ENCODE data around the gene RALY.

The RALY gene

GRCh38 chr20:34047010-34047687 is 53.4 kb downstream of the RALY start:
- DNase-seq (ENCODE audit: low read depth, low spot score): no peak

GRCh38 chr20:34047917-34048316 is 54.2 kb downstream of the RALY start:
- no peak for DNase-seq (ENCODE audit: low read depth, low spot score)

GRCh38 chr20:34049389-34049788 is 55.7 kb downstream of the RALY start:
- DNase-seq (ENCODE audit: low read depth, low spot score): no peak

DNA sequence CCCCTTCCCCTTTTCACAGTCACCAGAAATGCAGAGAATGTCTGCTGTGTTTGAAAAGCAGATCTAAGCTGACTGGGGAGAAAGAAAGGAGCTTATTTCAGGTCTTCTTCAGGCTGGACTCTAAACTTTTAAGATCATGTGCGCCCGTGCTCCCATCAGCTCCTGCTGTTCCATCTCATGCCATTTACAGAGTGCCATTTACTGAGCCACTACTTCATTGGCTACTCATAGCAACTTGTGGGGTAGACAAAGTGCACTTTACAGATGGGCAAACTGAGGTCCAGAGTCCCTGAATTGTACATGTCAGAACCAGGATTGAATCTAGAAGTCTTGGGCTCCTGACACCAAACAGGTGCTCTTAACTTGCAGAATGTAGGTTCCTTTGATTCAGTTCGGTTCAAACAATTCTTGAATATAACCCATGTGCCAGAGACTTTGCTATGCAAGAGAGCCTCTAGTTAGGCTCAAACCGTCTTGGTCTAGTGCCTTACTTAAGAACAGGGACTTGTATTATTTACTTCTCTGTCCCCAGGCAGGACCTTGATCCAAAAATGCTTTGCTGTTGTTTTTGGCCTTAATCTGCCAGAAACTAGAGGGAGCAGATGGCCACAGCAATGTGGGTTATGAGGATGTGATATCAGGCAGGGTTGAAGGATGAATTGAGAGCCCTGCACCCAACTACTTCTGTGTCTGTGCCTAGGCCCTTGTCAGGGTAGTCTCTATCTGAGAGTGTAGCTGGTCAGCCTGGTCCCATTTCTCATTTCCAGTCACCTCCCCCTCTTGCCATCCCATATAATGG is 56.4 kb downstream of the RALY start:
- peak; percentile 53 for DNase-seq (ENCODE audit: low read depth, low spot score)

DNA sequence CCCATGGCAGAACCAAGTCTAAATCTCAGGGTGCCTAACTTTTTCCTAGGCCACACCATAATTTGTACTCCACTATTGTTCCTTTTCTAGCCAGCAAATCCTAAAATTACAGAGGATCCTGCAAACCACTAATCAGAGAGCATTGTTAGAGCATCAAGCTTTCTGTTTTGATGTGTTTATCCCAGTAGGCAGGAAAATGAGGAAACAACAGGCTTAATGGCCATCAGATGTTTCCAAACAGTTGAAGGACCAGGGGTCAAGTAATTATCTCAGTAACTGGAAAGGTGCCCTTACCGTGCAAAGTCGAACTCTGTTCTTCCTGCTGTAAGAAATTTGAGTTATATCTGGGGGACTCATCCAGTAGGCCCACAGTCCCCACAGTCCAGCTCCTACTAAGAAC is 58.7 kb downstream of the RALY start:
- no peak for DNase-seq (ENCODE audit: low read depth, low spot score)

DNA sequence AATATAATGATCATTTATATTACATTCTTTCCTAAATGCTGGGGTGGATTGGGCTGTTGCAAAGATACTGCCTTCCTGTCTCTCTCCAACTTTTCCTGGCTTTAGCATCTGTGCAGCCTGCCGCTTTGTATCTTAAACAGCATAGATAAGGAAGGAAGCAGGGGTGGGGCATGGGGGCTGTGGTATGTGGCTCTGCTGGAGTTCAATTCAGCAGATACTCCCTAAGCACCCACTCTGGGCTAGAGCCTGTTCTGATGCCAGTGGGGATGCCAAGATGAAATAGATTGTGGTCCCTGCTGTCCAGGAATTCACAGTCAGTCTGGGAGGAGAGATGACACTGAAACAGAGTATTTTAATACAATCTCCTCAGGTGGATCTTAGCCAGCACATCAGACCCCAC is 61.6 kb downstream of the RALY start:
- no peak for DNase-seq (ENCODE audit: low read depth, low spot score)

- DNase-seq (ENCODE audit: low read depth, low spot score): no peak
Observed at GRCh38 chr20:34058831-34059230, 65.1 kb downstream of the RALY start.

DNA sequence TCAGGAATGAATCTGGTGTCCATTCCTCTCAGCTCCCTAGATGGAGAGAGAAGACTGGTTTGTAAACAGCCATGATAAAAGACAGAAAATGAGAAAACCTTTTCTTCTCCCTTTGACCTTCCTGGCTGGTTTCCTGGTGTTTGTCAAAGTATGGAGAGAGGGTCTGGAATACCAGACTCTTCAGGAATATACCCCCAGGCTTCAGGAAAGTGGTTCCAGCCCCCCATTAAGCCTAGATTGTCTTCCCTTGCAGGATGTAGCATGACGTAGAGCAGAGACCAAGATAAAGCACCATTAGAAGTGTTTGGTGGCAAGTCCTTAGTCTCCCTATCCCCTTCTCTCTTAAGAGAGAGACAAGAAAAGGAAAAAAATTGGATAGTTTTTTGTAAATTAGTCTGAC is 67.3 kb downstream of the RALY start:
- no peak for DNase-seq (ENCODE audit: low read depth, low spot score)

DNA sequence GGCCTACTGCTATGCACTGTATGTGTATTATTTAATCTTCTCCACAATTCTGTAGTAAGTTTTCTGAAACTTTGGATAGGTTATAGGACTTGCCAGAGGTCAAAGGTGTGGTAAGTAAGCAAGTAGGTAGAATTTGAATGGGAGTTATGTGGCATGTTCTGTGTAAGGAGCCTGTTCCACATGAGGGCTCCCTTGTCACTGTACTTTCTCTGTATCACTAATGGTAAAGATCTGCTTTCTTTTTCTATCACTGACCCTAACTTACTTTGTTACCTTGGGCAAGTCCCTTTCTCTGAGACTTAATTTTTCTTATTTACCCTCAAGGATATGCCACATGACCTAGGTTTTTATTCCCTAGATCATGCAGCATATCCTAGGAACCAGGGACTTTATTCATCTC is 68.0 kb downstream of the RALY start:
- no peak for DNase-seq (ENCODE audit: low read depth, low spot score)

DNA sequence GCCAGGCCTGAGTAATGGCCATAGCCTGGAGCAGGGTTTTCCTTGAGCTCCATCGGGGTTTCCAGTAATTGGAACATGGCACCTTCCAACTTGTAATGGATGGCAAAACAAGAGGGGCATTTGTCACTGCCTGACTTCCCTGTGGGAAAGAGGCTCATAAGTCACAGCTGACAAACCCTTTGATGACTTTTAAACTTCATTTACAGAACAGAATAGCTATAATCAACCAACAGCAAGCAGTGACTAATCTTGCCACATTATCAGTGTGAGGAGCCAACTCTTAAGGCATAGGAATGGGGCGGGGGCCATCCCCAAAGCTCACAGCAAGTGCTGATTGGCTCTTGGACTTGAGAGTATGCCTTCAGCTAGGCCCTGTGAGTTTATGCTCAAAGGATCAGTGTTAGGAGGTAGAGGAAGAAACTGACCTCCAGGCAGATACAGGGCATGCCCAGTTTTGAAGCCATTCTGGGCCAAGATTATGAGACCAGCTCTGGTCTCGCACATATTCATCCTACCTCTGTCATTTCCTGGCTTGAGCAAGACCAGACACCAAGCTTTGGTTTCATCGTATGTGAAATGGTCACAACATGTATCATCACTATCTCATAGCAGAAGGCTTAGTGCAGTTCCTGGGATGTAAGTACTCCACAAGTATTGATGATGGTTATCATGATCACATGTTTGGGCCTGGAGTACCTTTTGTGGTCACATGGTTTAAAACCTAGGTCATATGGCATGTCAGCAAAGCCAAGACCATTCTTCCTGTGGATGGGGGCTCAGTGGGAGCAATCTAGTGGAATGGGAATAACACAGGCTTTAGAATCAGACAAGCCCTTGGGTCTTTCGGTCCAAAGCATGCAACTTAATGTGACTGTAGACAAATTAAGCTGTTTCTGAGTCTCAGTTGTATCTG is 69.1 kb downstream of the RALY start:
- DNase-seq (ENCODE audit: low read depth, low spot score): peak; percentile 39

DNA sequence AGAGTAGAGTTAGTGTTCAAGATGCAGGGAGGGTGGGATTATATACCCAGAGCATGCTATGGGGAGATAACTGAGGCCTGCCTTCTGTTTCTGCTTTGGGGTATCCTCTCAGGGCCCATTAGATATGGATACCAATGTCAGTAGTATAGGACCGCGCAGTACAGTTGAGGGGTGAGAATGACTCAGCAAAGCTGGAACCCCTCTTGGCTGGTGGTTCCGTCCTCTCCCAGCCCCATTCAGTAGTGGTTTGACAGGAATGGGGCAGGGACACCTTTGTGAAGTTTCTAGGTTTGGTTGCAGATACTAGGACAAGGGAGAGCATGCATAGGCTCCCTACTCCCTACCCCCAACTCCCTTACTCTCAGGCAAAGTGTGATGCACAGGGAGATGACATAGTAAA is 70.6 kb downstream of the RALY start:
- no peak for DNase-seq (ENCODE audit: low read depth, low spot score)

DNA sequence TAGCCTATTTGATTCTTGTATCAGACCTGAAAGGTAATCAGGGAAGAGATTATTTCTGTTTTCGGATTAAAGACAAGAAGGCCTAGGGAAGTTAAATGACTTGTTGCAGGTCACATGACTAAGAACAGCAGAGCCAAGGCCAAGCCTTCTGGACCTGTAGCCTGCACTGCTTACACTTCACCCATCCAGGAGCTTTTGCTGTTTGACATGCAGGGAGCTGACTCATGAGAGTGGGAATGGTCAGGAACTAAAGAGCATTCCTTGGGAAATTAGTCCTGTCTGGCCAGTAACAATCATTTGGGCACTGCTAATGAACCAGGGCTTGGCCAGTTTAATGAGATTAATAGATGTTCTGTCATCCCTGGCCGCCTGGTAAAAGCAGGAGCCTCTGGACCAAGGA is 71.5 kb downstream of the RALY start:
- DNase-seq (ENCODE audit: low read depth, low spot score): peak; percentile 82

- DNase-seq (ENCODE audit: low read depth, low spot score): no peak
Observed at GRCh38 chr20:34066476-34067090, 72.9 kb downstream of the RALY start.

DNA sequence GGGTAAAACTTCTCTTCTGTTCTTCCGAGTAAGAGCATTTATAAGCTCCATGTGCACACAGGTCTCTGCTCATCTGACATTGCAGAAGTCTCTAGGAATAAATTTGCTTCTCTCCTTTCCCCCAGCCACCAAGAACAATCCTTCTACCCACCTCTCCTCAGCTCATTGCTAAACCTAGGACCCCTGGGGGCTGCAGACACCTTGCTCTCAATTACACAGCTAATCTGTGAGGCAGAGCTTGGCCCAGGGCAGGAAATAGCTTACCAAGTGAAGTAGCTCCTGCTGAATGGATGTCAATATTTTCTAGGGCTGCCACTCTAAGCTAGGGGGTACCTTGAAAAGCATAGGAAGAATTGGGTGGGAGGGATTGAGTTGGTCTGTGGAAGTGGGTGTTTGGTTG is 74.3 kb downstream of the RALY start:
- no peak for DNase-seq (ENCODE audit: low read depth, low spot score)

GRCh38 chr20:34069341-34070078 is 75.8 kb downstream of the RALY start:
- DNase-seq (ENCODE audit: low read depth, low spot score): peak; percentile 89

GRCh38 chr20:34070079-34070439 is 76.3 kb downstream of the RALY start:
- no peak for DNase-seq (ENCODE audit: low read depth, low spot score)

DNA sequence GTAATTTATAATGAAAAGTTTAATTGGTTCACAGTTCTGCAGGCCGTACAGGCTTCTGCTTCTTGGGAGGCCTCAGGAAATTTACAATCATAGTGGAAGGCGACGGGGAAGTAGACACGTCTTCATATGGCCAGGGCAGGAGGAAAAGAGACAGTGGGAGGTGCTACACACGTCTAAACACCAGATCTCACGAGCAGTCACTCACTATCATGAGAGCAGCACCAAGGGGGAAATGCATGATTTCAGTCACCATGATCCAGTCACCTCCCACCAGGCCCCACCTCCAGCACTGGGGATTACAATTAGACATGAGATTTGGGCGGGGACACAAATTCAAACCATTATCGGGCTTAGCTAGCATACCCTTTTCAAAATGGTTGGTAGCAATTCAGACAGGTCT is 77.1 kb downstream of the RALY start:
- no peak for DNase-seq (ENCODE audit: low read depth, low spot score)

DNA sequence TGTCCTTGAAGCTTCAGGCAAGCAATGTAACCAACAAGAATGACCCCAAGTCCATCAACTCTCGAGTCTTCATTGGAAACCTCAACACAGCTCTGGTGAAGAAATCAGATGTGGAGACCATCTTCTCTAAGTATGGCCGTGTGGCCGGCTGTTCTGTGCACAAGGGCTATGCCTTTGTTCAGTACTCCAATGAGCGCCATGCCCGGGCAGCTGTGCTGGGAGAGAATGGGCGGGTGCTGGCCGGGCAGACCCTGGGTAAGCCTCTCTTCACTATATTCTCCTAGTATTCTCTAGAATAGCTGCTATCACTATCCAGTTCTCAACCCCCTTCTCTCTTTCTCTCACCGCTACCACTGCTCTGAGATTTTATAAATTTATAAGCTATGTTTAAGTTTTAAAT is 78.4 kb downstream of the RALY start:
- DNase-seq (ENCODE audit: low read depth, low spot score): no peak

DNA sequence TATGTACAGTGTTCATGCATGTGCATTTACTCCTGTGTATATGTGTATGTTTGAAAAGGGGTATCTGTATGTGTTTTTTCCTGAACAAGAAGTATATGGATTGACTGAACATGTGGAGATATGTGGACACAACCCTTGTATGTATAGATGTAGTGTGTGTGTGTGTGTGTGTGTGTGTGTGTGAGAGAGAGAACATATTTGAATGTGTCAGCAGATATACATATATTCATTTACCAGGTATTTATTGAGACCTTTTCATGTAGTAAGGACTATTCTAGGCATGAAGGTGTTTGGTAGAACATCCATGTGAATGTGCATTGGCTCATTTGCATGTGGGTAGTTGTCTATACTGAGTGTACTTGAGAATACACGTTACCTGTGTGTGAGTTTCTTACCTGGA is 79.1 kb downstream of the RALY start:
- no peak for DNase-seq (ENCODE audit: low read depth, low spot score)

DNA sequence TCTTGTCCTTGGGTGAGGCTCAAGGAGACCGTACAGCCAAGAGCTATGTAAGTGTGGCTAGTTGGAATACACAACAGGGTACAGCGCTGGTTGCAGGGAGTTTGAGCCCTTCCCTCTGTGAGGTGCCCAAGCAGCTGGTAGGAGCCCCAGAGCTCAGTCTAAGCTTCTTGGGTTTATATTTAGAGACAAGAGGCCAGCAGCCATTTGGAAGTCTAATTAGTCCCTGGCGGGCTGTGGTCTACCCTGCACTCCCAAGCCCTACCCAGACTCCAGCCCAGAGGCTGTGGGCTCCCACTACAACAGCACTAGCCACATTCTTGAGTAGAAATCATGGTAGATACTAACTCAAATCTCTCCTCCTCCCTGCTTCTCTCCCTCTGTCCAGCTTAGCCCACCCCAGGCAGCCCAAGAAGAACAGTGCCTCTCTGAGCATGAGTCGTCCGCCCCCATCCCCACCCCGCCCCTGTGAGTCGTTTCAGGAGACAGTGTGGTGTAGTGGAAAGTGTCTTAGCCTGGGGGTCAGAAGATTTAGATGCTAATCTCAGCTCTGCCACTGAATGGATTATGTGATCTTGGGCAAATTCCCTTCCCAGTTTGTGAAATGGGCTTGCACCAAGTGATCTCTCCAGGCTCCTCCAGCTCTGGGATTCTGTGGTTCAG is 80.5 kb downstream of the RALY start:
- DNase-seq (ENCODE audit: low read depth, low spot score): peak; percentile 37

DNA sequence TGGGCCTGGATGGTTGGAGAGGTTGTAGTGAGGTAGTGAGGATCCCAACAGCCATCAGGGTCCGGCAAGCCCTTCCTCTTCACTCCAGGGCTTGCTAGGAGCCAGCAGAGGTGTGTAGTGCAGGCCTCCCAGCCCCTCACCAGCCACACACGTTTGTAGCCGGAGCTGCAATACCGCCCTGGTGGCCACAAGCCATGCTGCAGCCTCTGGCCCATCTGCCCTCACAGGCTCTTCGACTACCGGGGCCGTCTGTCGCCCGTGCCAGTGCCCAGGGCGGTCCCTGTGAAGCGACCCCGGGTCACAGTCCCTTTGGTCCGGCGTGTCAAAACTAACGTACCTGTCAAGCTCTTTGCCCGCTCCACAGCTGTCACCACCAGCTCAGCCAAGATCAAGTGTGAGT is 81.9 kb downstream of the RALY start:
- DNase-seq (ENCODE audit: low read depth, low spot score): no peak
